Hepatocyte (in vitro differentiated cells): ENCODE data around the gene PDX1. TPM values are rescaled to one million over a fixed set of nuclear protein-coding genes. Genes with fewer than 3 reads are reported as not detected.
"Not testable (repeated sequence)": the region's sequence is repeated elsewhere in the genome, so short reads cannot be mapped to it uniquely, and the experiment has no call there.

Experiments used
- DNase-seq: peaks from one replicate; pipeline ENCODE4 v3.0.0-alpha.2; 2016; ENCODE audit warnings: low spot score
- H2AFZ ChIP-seq: fragments of 200-600 bp; sonication (generic); 2 replicates; pipeline ENCODE4 v1.6.0; 2016; ENCODE audit warnings: antibody characterized with exemption, mild to moderate bottlenecking
- H3K27ac ChIP-seq: fragments of 200-600 bp; sonication (generic); 2 replicates; pipeline ENCODE4 v1.5.1; 2016; ENCODE audit warnings: mild to moderate bottlenecking
- H3K27me3 ChIP-seq: fragments of 200-600 bp; sonication (generic); 2 replicates; pipeline ENCODE4 v1.6.1; 2016
- H3K36me3 ChIP-seq: fragments of 200-600 bp; sonication (generic); replicated peaks from 2 replicates; pipeline ENCODE4 v1.5.1; 2016; ENCODE audit warnings: low read depth; ENCODE audit not compliant: insufficient read depth
- H3K4me1 ChIP-seq: fragments of 200-600 bp; sonication (generic); 2 replicates; pipeline ENCODE4 v1.5.1; 2016; ENCODE audit warnings: mild to moderate bottlenecking, moderate library complexity; ENCODE audit not compliant: insufficient read depth
- H3K4me2 ChIP-seq: fragments of 200-600 bp; sonication (generic); 2 replicates; pipeline ENCODE4 v1.6.0; 2016
- H3K4me3 ChIP-seq: fragments of 200-600 bp; sonication (generic); 2 replicates; pipeline ENCODE4 v1.5.1; 2016; ENCODE audit warnings: mild to moderate bottlenecking
- H3K79me2 ChIP-seq: fragments of 200-600 bp; sonication (generic); 2 replicates; pipeline ENCODE4 v1.6.0; 2017; ENCODE audit warnings: mild to moderate bottlenecking
- H3K9me2 ChIP-seq: fragments of 200-600 bp; sonication (generic); replicated peaks from 2 replicates; pipeline ENCODE4 v1.6.0; 2017; ENCODE audit warnings: mild to moderate bottlenecking; ENCODE audit not compliant: insufficient read depth
- H3K9me3 ChIP-seq: fragments of 200-600 bp; sonication (generic); 2 replicates; pipeline ENCODE4 v1.5.1; 2016; ENCODE audit warnings: low read depth, mild to moderate bottlenecking
- H4K20me1 ChIP-seq: fragments of 200-600 bp; sonication (generic); 2 replicates; pipeline ENCODE4 v1.6.0; 2016; ENCODE audit warnings: mild to moderate bottlenecking; ENCODE audit not compliant: insufficient read depth, poor library complexity, severe bottlenecking
- EZH2 ChIP-seq: fragments of 200-600 bp; sonication (generic); IDR thresholded peaks from 2 replicates; pipeline ENCODE4 v1.6.1; 2016; ENCODE audit warnings: antibody characterized with exemption, mild to moderate bottlenecking, borderline replicate concordance
- EZH2phosphoT487 ChIP-seq: fragments of 200-600 bp; sonication (generic); IDR thresholded peaks from one replicate; pipeline ENCODE4 v1.6.1; 2018; ENCODE audit warnings: antibody characterized with exemption, mild to moderate bottlenecking, low read depth, moderate library complexity; ENCODE audit not compliant: unreplicated experiment, severe bottlenecking
- WGBS: methylation state at CpG from one replicate; pipeline ENCODE4 v1.1.6; 2016; ENCODE audit warnings: low lambda C conversion rate; ENCODE audit errors: missing lambda C conversion rate; 5-methylcytosine and 5-hydroxymethylcytosine counted together
- polyA plus RNA-seq: library from polyadenylated mRNA; unstranded; fragments of >200 nt; fragmentation: Nextera tagmentation; extraction: Ambion mirVana; gene quantifications from 2 replicates; pipeline ENCODE4 v1.2.1, GENCODE V29; 2016
- total RNA-seq: library from RNA; depleted of rRNA; stranded (reverse); fragments of >200 nt; gene quantifications from 2 replicates; pipeline ENCODE4 v1.2.3, GENCODE V29; 2014
- TF ChIP-seq, protein P1 (sequence below): fragments of 200-600 bp; sonication (generic); IDR thresholded peaks from 2 replicates; pipeline ENCODE4 v1.5.1; 2016; ENCODE audit warnings: antibody characterized with exemption, mild to moderate bottlenecking; ENCODE audit not compliant: poor library complexity

PDX1 gene
- total and polyA plus RNA-seq, 2 experiments from 2014 or later = 1.3 to 1.8 TPM

DNA sequence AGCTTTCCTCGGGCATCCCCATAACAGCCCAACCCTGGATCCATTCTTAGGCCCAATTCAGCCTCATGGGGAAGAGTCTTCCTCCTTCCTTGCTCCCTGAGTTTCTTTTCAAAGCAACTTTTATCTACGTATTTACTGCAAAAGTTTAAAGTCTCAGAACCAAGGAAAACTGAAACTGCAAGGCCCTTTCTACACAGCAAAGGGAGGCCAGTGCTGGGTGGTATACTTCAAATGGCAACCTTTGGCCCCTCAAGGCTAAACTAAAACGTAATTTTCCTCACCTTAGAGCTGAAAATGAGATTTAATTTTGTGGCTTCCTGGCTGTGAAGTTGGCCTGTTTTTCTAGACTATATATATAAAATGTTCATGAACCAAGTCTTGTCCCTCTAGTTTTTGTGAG, 43.7 kb downstream of the PDX1 start:
- Histone ChIP-seq H3K4me2 (peak overlapping the region; percentile 92), H3K27ac (peak overlapping the region; percentile 98), H4K20me1 (peaks cover 6% of the 10 kb centered on the region), H3K36me3 (no peaks in the 10 kb centered on the region), H3K4me1 (peaks cover 47% of the 10 kb centered on the region), H3K4me3 (no peak overlapping the region), H3K9me2 (no peaks in the 10 kb centered on the region), H3K79me2 (peaks cover 58% of the 10 kb centered on the region), H3K27me3 (peaks cover 68% of the 10 kb centered on the region), H2AFZ (no peak overlapping the region), H3K9me3 (no peaks in the 10 kb centered on the region)
- 64% methylated on average over 3 of the region's 3 CpGs for WGBS
- TF ChIP-seq, protein P1, sequence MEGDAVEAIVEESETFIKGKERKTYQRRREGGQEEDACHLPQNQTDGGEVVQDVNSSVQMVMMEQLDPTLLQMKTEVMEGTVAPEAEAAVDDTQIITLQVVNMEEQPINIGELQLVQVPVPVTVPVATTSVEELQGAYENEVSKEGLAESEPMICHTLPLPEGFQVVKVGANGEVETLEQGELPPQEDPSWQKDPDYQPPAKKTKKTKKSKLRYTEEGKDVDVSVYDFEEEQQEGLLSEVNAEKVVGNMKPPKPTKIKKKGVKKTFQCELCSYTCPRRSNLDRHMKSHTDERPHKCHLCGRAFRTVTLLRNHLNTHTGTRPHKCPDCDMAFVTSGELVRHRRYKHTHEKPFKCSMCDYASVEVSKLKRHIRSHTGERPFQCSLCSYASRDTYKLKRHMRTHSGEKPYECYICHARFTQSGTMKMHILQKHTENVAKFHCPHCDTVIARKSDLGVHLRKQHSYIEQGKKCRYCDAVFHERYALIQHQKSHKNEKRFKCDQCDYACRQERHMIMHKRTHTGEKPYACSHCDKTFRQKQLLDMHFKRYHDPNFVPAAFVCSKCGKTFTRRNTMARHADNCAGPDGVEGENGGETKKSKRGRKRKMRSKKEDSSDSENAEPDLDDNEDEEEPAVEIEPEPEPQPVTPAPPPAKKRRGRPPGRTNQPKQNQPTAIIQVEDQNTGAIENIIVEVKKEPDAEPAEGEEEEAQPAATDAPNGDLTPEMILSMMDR = no peak
- TF ChIP-seq EZH2phosphoT487 = no peak
- no peak for TF ChIP-seq EZH2
- DNase-seq = peak; percentile 8

DNA sequence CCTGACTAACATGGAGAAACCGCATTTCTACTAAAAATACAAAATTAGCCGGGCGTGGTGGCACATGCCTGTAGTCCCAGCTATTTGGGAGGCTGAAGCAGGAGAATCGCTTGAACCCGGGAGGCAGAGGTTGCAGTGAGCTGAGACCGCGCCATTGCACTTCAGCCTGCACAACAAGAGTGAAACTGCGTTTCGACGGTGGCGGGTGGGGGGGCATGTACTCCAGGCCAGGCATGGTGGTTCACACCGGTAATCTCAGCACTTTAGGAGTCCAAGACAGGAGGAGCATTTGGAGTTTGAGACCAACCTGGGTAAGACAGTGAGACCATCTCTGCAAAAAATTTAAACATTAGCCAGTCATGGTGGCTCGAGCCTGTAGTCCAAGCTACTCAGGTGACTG, 44.4 kb downstream of the PDX1 start:
- H3K9me3 ChIP-seq, H3K4me3 ChIP-seq, H3K9me2 ChIP-seq, DNase-seq, H4K20me1 ChIP-seq, H3K36me3 ChIP-seq, H2AFZ ChIP-seq: not testable (repeated sequence)
- 58% methylated on average over 13 of the region's 13 CpGs for WGBS
- Histone ChIP-seq H3K27me3 (peaks cover 68% of the 10 kb centered on the region), H3K27ac (peak overlapping the region; percentile 98), H3K79me2 (peaks cover 58% of the 10 kb centered on the region), H3K4me2 (peak overlapping the region; percentile 92), H3K4me1 (peaks cover 47% of the 10 kb centered on the region)

DNA sequence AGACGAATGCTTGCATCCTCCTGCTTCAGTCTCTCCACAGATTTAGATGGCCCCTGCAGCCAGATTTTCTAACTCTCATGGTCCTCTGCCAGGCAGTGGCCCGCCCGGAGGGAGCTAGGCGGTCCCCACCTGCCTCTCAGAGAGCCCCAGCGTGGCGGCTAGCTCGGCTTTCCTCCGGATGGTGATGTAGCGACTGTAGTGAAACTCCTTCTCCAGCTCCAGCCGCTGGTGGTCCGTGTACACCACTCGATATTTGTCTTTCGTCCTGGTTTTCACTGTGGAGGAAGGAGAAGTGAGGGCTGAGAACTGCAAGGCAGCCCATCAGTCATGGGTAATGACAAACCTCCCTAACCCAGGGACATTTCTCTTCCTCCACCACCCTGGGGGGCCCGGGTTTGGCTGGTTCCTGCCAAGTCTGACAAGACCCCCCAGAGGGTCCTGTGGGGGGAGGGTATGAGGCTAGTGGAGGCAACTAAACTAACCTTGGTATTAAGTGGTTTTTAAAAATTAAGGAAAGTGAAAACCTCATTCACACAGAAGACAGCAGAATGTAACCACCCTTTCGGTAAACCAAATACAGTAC, 45.0 kb downstream of the PDX1 start:
- Histone ChIP-seq H3K36me3 (no peaks in the 10 kb centered on the region), H3K9me2 (no peaks in the 10 kb centered on the region), H3K9me3 (no peaks in the 10 kb centered on the region), H2AFZ (no peak overlapping the region), H4K20me1 (peaks cover 6% of the 10 kb centered on the region), H3K4me2 (peak overlapping the region; percentile 92), H3K79me2 (peaks cover 58% of the 10 kb centered on the region), H3K4me1 (peaks cover 44% of the 10 kb centered on the region), H3K4me3 (peak overlapping the region; percentile 58), H3K27me3 (peaks cover 74% of the 10 kb centered on the region), H3K27ac (peak overlapping the region; percentile 98)
- 42% methylated on average over 15 of the region's 15 CpGs for WGBS
- TF ChIP-seq EZH2 (no peak), EZH2phosphoT487 (no peak)
- TF ChIP-seq, protein P1 = no peak
- DNase-seq = no peak

DNA sequence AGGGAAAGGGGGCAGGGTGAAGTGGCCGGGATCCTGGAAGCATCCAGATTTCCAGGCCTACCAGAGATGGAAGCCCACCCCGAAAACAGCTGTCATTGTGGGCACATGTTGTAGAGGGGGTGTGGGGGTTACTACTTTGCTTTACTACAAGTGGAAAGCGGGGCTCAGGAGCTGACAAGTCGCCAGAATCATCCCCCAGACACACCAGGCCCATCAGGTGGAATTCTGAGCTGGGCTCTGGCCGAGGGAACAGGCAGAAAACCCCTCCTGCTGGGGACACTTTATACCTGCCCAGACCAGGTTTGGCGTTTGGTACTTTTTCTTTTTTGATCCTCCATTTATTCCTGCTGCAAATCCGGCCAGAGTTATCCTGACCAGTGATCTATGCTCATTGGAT, 45.5 kb downstream of the PDX1 start:
- TF ChIP-seq, protein P1 = no peak
- TF ChIP-seq EZH2phosphoT487 = no peak
- no peak for TF ChIP-seq EZH2
- 44% methylated on average over 7 of the region's 7 CpGs for WGBS
- Histone ChIP-seq H4K20me1 (peaks cover 6% of the 10 kb centered on the region), H3K27ac (peak overlapping the region; percentile 98), H3K4me1 (peaks cover 42% of the 10 kb centered on the region), H3K9me2 (no peaks in the 10 kb centered on the region), H3K79me2 (peaks cover 61% of the 10 kb centered on the region), H3K4me2 (peak overlapping the region; percentile 92), H3K4me3 (peak overlapping the region; percentile 58), H3K36me3 (no peaks in the 10 kb centered on the region), H3K27me3 (peaks cover 76% of the 10 kb centered on the region), H3K9me3 (no peaks in the 10 kb centered on the region), H2AFZ (no peak overlapping the region)
- no peak for DNase-seq
